Measurements from ENCODE around the gene NUP214. TPM values are rescaled to one million over a fixed set of nuclear protein-coding genes. Genes with fewer than 3 reads are reported as not detected.

NUP214 gene
- total RNA-seq, 4 donors from 2014 or later = 36.1 to 104 (median 69.6) TPM

GRCh38 chr9:131091352-131091992 lies 33.9 kb upstream of the NUP214 start:
- H3K27me3 ChIP-seq = peaks cover 15% of the 10 kb centered on the region
- WGBS = 61% methylated on average over 2 of the region's 19 CpGs
- no peak overlapping the region for H3K27ac ChIP-seq
- no peak for DNase-seq (ENCODE audit: low spot score in 2 of 2)
- no peak overlapping the region for H3K4me3 ChIP-seq
- no peaks in the 10 kb centered on the region for H3K36me3 ChIP-seq
- H3K9me3 ChIP-seq = no peaks in the 10 kb centered on the region
- H3K4me1 ChIP-seq = peaks cover 11% of the 10 kb centered on the region
- TF ChIP-seq EP300 (IDR thresholded peaks at IDR 0.05) (no peak), CTCF (IDR thresholded peaks at IDR 0.05) (no peak), POLR2A (IDR thresholded peaks at IDR 0.05) (no peak), POLR2AphosphoS5 (IDR thresholded peaks at IDR 0.05) (no peak)

- WGBS = no CpG with 5 or more reads among the region's 6 CpGs
- Histone ChIP-seq H3K9me3 (no peaks in the 10 kb centered on the region), H3K27ac (no peak overlapping the region), H3K4me1 (peaks cover 16% of the 10 kb centered on the region), H3K27me3 (peaks cover 20% of the 10 kb centered on the region), H3K4me3 (no peak overlapping the region), H3K36me3 (no peaks in the 10 kb centered on the region)
- no peak for DNase-seq (ENCODE audit: low spot score in 2 of 2)
- no peak for TF ChIP-seq POLR2AphosphoS5 (IDR thresholded peaks at IDR 0.05)
- no peak for TF ChIP-seq POLR2A (IDR thresholded peaks at IDR 0.05)
- no peak for TF ChIP-seq CTCF (IDR thresholded peaks at IDR 0.05)
- TF ChIP-seq EP300 (IDR thresholded peaks at IDR 0.05) = no peak
These were observed 33.4 kb upstream of the NUP214 start for GRCh38 chr9:131092030-131092429.

- H3K27me3 ChIP-seq = peaks cover 22% of the 10 kb centered on the region
- no peak overlapping the region for H3K4me3 ChIP-seq
- TF ChIP-seq CTCF (IDR thresholded peaks at IDR 0.05) (no peak), EP300 (IDR thresholded peaks at IDR 0.05) (no peak), POLR2AphosphoS5 (IDR thresholded peaks at IDR 0.05) (no peak), POLR2A (IDR thresholded peaks at IDR 0.05) (no peak)
- peaks cover 20% of the 10 kb centered on the region for H3K4me1 ChIP-seq
- no peak for DNase-seq (ENCODE audit: low spot score in 2 of 2)
- WGBS = 75% methylated on average over 22 of the region's 24 CpGs
- H3K9me3 ChIP-seq = no peaks in the 10 kb centered on the region
- no peak overlapping the region for H3K27ac ChIP-seq
- no peaks in the 10 kb centered on the region for H3K36me3 ChIP-seq
These were observed 32.6 kb upstream of the NUP214 start for GRCh38 chr9:131092548-131093440.

GRCh38 chr9:131094015-131094414 lies 31.4 kb upstream of the NUP214 start:
- no peak overlapping the region for H3K27ac ChIP-seq
- H3K36me3 ChIP-seq = no peaks in the 10 kb centered on the region
- no peaks in the 10 kb centered on the region for H3K9me3 ChIP-seq
- no peak overlapping the region for H3K4me3 ChIP-seq
- DNase-seq (ENCODE audit: low spot score in 2 of 2) = no peak
- no peak for TF ChIP-seq POLR2AphosphoS5 (IDR thresholded peaks at IDR 0.05)
- TF ChIP-seq CTCF (IDR thresholded peaks at IDR 0.05) = no peak
- no peak for TF ChIP-seq POLR2A (IDR thresholded peaks at IDR 0.05)
- no peak for TF ChIP-seq EP300 (IDR thresholded peaks at IDR 0.05)
- H3K27me3 ChIP-seq = peaks cover 24% of the 10 kb centered on the region
- H3K4me1 ChIP-seq = peaks cover 23% of the 10 kb centered on the region
- 89% methylated on average over 5 of the region's 5 CpGs for WGBS

GRCh38 chr9:131094622-131095021 lies 30.8 kb upstream of the NUP214 start:
- DNase-seq (ENCODE audit: low spot score in 2 of 2) = no peak
- Histone ChIP-seq H3K4me1 (peaks cover 23% of the 10 kb centered on the region), H3K4me3 (no peak overlapping the region), H3K27ac (no peak overlapping the region), H3K27me3 (peaks cover 24% of the 10 kb centered on the region), H3K36me3 (no peaks in the 10 kb centered on the region), H3K9me3 (no peaks in the 10 kb centered on the region)
- no peak for TF ChIP-seq POLR2A (IDR thresholded peaks at IDR 0.05)
- TF ChIP-seq EP300 (IDR thresholded peaks at IDR 0.05) = no peak
- 8% methylated on average over 10 of the region's 12 CpGs for WGBS
